Erythroblast (primary cell): Measurements from ENCODE around the gene UBA1.

Source experiments
- DNase-seq, 2 experiments: peaks; one replicate each; lab custom pipeline; 2025; lab: John Stamatoyannopoulos, UW
- GATA1 ChIP-seq: IDR thresholded peaks from 2 replicates; pipeline ENCODE4 v1.6.1; 2011; ENCODE audit warnings: low read depth, mild to moderate bottlenecking, control low read depth, low read length, moderate library complexity
- POLR2A ChIP-seq: IDR thresholded peaks from 2 replicates; pipeline ENCODE4 v1.6.1; 2011; ENCODE audit warnings: mild to moderate bottlenecking, low read length

The UBA1 gene

DNA sequence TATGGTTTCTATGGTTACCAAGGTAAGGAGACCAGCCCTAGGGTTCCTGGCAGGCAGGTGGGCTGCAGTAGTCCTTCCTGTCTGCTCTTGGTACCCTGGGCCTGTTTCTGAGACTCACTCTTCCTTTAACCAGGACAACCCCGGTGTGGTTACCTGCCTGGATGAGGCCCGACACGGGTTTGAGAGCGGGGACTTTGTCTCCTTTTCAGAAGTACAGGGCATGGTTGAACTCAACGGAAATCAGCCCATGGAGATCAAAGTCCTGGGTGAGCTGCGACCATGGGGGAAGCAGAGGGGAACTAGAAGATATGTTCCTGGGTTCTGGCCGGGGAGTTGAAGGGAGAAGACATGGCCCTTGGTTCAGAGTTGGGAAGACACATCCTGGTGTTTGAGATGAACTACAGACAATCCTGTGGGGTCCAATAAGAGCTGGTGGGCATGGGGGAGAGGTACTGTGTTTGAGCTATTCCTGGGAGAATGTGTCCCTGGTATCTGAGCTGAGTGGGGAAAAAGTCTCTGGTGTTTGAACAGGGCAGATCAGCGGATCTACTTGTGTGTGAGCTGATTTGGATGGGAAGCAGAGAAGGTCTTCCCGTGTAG is 7.8 kb downstream of the UBA1 start:
- DNase-seq: no peak
- TF ChIP-seq POLR2A: no peak
- TF ChIP-seq GATA1: no peak

- TF ChIP-seq POLR2A (no peak), GATA1 (no peak)
- no peak for DNase-seq
Observed at GRCh38 chrX:47202316-47202715, 8.7 kb downstream of the UBA1 start.

GRCh38 chrX:47202877-47203276 is 9.2 kb downstream of the UBA1 start:
- no peak for DNase-seq
- TF ChIP-seq POLR2A: no peak
- no peak for TF ChIP-seq GATA1

DNA sequence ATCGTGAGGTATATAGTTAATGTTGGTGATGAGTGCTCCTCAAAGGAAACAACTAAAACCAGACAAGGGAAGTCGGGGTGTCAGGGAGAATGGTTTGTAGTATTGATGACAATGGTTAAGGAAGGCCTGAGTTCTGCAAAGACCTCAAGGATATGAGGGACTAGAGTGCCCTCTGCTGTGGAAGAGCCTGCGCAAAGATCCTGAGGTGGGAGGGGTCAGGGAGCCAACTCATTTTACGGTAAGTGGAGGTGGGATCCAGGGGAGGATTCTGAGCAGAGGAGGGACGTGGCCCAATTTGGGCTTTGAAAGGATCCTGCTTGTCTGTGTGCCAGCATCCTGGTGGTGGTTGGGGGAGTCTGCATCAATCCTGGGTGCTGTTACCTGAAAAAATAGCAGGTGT is 11.3 kb downstream of the UBA1 start:
- DNase-seq: no peak
- no peak for TF ChIP-seq POLR2A
- no peak for TF ChIP-seq GATA1

DNA sequence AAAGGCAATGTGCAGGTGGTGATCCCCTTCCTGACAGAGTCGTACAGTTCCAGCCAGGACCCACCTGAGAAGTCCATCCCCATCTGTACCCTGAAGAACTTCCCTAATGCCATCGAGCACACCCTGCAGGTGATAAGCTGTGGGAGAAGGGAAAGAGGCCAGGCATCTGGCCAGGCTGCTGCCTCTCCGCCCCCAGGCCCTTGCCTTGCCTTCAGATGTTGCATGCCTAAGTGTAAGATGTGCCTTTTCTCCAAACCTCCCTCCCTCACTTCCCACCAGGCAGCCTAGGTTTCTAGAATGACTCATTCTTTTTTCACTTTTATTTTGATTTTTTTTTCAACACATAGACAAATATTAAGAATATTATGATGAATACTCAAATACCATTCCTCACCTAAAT is 12.7 kb downstream of the UBA1 start:
- TF ChIP-seq POLR2A: no peak
- TF ChIP-seq GATA1: no peak
- DNase-seq: no peak

DNA sequence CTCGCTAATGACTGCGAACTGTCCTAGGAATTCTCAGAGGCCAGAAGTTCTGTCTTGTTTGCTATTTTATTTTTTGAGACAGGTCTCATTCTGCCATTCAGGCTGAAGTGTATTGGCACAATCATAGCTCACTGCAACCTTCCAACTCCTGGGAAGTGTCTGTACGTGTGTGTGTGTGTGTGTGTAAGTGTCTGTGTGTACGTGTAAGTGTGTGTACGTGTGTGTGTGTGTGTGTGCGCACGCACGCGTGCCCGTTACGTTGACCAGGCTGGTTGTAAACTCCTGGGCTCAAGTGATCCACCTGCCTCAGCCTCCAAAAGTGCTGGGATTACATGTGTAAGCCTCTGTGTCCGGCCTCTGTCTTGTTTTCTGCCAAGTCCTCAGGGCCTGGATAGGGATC is 14.5 kb downstream of the UBA1 start:
- TF ChIP-seq POLR2A (no peak), GATA1 (no peak)
- DNase-seq: no peak

- TF ChIP-seq GATA1 (no peak), POLR2A (no peak)
- DNase-seq: no peak
Observed at GRCh38 chrX:47209508-47210238, 16.0 kb downstream of the UBA1 start.

GRCh38 chrX:47210661-47211425 is 17.2 kb downstream of the UBA1 start:
- TF ChIP-seq POLR2A (no peak), GATA1 (no peak)
- DNase-seq: no peak

DNA sequence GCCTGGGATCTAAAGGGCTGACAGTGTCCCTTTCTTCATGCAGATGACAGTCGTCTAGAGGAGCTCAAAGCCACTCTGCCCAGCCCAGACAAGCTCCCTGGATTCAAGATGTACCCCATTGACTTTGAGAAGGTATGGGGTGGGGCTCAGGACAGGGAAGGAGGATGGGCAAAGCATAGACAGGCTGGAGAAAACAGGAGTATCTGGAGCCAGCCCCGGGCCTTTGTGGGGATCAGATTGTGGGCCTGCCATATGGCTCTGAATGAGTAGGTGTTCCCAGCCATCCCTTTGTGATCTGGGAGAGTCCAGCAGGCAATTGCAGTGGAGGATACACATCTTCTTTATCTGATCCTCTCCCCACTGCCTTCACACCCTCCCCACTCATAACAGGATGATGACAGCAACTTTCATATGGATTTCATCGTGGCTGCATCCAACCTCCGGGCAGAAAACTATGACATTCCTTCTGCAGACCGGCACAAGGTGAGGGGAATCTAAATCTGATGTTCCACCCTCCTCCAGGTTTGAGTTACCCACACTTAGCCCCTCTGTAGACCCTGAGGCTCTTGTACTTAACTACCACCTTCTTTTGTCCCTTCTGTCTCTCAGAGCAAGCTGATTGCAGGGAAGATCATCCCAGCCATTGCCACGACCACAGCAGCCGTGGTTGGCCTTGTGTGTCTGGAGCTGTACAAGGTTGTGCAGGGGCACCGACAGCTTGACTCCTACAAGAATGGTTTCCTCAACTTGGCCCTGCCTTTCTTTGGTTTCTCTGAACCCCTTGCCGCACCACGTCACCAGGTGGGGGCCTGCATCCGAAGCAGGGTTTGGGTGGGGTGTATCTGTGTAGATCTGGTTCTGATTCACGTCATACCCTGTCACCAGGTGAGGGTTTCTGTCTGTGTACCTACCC is 19.0 kb downstream of the UBA1 start:
- no peak for DNase-seq
- TF ChIP-seq POLR2A: no peak
- no peak for TF ChIP-seq GATA1

DNA sequence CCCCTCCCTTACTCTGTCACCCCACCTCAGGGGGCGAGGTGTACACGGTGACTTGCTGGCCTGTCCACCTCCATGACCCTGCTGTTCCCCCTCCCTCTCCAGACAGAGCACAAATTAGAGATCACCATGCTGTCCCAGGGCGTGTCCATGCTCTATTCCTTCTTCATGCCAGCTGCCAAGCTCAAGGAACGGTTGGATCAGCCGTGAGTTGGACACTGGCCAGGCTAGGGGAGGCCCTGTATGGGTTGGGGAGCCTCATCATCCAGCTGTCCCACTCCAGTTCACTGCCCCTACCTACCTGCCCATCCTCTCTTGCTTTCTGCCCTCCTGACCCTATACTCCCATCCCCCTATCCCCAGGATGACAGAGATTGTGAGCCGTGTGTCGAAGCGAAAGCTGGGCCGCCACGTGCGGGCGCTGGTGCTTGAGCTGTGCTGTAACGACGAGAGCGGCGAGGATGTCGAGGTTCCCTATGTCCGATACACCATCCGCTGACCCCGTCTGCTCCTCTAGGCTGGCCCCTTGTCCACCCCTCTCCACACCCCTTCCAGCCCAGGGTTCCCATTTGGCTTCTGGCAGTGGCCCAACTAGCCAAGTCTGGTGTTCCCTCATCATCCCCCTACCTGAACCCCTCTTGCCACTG is 20.9 kb downstream of the UBA1 start:
- DNase-seq: no peak
- TF ChIP-seq POLR2A (no peak), GATA1 (no peak)

DNA sequence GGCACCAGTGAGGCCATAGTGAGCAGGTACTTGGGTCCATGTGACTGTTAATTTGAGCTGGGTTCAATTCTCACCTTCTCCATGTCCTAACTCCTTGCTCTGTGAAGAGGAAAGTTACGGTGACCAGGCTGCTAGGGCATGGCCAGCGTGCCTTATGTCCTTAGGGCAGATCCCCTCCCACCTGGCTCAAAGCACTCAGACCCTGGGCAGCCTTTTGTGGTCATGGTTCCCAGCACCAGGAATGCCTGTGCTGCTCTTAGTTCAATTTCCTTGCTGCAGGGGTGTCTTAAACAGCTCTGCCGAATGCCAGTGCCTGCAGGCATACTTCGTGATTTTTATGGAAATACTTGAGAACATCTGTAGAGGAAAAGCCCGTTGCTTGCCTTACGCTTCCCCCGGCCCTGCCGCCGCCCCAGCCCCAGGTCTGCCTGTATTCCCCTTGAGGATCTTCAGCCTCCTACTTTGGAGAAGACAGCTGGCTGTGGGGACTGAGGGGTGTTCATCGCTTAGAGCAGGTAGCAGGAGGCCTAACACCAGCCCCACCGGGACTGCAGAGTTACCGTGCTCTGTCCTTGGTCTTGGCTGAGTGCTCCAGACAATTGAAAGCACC is 21.8 kb downstream of the UBA1 start:
- TF ChIP-seq GATA1: no peak
- TF ChIP-seq POLR2A: no peak
- no peak for DNase-seq

GRCh38 chrX:47216393-47216925 is 22.8 kb downstream of the UBA1 start:
- TF ChIP-seq POLR2A (no peak), GATA1 (no peak)
- DNase-seq: no peak
